ENCODE data around the gene CEP43. TPM values are rescaled to one million over a fixed set of nuclear protein-coding genes. Genes with fewer than 3 reads are reported as not detected.

The CEP43 gene
- total and polyA plus RNA-seq, 2 donors = 15.8 to 25.3 TPM

DNA sequence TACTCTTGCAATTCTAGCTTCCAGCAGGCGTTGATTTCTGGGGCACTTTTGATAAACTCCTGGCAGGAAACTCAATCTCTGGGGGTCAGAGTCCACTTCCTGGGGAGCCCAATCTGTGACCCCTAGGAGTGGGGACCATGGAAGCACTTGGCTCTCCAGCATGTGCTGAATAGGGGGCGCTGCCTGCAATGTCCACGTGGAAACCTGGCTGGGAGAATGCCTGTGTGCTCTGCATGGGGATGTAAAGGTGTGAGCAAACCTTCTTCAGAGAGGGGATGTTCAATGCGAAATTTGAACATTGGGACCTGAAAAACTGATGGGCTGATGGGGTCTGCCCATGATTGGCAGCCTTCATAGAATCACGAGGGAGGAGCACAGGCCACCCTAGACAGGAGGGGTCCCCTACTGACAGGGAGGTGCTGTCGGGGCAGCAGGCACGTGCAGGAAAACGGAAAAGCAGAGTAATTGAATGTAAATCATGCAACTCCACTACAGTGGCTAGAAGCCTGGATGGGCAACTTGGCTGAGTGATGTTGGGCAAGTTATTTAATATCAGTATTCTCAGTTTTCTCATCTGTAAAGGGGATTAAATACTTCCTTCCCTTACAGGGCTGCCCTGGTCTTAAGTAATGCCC is 47.8 kb downstream of the CEP43 start:
- H3K4me3 ChIP-seq (ENCODE audit: low read length in 2 of 2) = no peak overlapping the region
- no peak for DNase-seq (ENCODE audit: low read depth in 6 of 9, low spot score in 9 of 9)
- WGBS = 94% methylated on average over 8 of the region's 8 CpGs
- H3K27ac ChIP-seq (ENCODE audit: low read depth in 1 of 2, low read length in 1 of 2) = peak overlapping the region in 1 of 2 donors; percentile 27
- peaks cover 6 to 7% of the 10 kb centered on the region in 2 donors for H3K36me3 ChIP-seq (ENCODE audit: control insufficient read depth in 2 of 2, insufficient read depth in 2 of 2, low read length in 1 of 2)
- peaks cover 0 to 9% of the 10 kb centered on the region in 2 donors for H3K4me1 ChIP-seq (ENCODE audit: control insufficient read depth in 2 of 2, insufficient read depth in 2 of 2, low read length in 2 of 2)
- no peaks in the 10 kb centered on the region for H3K27me3 ChIP-seq (ENCODE audit: control insufficient read depth in 2 of 2, insufficient read depth in 1 of 2, low read length in 1 of 2)
- no peaks in the 10 kb centered on the region for H3K9me3 ChIP-seq (ENCODE audit: control insufficient read depth in 2 of 2, insufficient read depth in 1 of 2, low read length in 1 of 2)

DNA sequence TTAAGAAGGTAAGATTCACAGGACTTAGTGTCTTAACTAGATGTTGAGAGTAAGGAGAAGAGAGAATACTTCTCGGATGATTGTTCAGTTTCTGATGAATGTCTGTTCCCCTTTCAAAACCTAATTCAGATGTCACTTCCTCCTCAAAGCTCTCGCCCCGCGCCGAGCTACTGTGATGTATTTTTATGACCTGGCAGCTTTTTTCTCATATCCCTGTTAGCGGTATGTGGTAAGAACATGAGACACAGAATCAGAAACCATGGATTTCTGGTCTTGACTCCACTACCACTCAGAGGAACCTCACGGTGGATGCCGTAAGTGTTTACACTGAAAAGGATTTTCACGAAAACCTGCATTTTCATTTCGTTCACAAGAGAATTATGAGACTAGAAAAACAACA is 48.4 kb downstream of the CEP43 start:
- WGBS = 10% methylated on average over 10 of the region's 10 CpGs
- no peaks in the 10 kb centered on the region for H3K27me3 ChIP-seq (ENCODE audit: control insufficient read depth in 2 of 2, insufficient read depth in 1 of 2, low read length in 1 of 2)
- DNase-seq (ENCODE audit: low read depth in 6 of 9, low spot score in 9 of 9) = peak in 5 of 9 donors; percentile 8 to 71 (median 22)
- no peak overlapping the region for H3K4me3 ChIP-seq (ENCODE audit: low read length in 2 of 2)
- peaks cover 0 to 9% of the 10 kb centered on the region in 2 donors for H3K4me1 ChIP-seq (ENCODE audit: control insufficient read depth in 2 of 2, insufficient read depth in 2 of 2, low read length in 2 of 2)
- H3K36me3 ChIP-seq (ENCODE audit: control insufficient read depth in 2 of 2, insufficient read depth in 2 of 2, low read length in 1 of 2) = peaks cover 4 to 6% of the 10 kb centered on the region in 2 donors
- no peak overlapping the region for H3K27ac ChIP-seq (ENCODE audit: low read depth in 1 of 2, low read length in 1 of 2)
- no peaks in the 10 kb centered on the region for H3K9me3 ChIP-seq (ENCODE audit: control insufficient read depth in 2 of 2, insufficient read depth in 1 of 2, low read length in 1 of 2)

Other genes starting within 250 kb of the CEP43 start
- 72.2 TPM for gene RNASET2, start 42.8 kb upstream of the CEP43 start, total RNA-seq
- 151 TPM for gene RNASET2, start 42.8 kb upstream of the CEP43 start, polyA plus RNA-seq
- gene CCR6, start 123.7 kb downstream of the CEP43 start, total RNA-seq = 2.7 TPM
- 2.1 TPM for gene CCR6, start 123.7 kb downstream of the CEP43 start, polyA plus RNA-seq
- gene GPR31, start 158.6 kb downstream of the CEP43 start, total RNA-seq = 3.0 TPM
- gene GPR31, start 158.6 kb downstream of the CEP43 start, polyA plus RNA-seq = 0.14 TPM

Measured in thymus (tissue), 11 donors.